HL-60 (cell line): ENCODE measurements around the gene LAMA1.

Experiments used
- CTCF ChIP-seq: IDR thresholded peaks from one replicate; pipeline ENCODE4 v1.5.1; 2011; ENCODE audit warnings: low read length, control low read depth, inconsistent platforms; ENCODE audit not compliant: insufficient read depth
- GABPA ChIP-seq: IDR thresholded peaks from 2 replicates; pipeline ENCODE4 v1.6.1; 2012; ENCODE audit warnings: low read depth
- POLR2AphosphoS5 ChIP-seq: IDR thresholded peaks from 2 replicates; pipeline ENCODE4 v1.6.1; 2012; ENCODE audit warnings: low read depth
- REST ChIP-seq: IDR thresholded peaks from 2 replicates; pipeline ENCODE4 v1.6.1; 2012; ENCODE audit warnings: low read depth; ENCODE audit not compliant: insufficient replicate concordance
- SPI1 ChIP-seq: IDR thresholded peaks from 2 replicates; pipeline ENCODE4 v1.6.1; 2012; ENCODE audit warnings: low read depth, mild to moderate bottlenecking, borderline replicate concordance

DNA sequence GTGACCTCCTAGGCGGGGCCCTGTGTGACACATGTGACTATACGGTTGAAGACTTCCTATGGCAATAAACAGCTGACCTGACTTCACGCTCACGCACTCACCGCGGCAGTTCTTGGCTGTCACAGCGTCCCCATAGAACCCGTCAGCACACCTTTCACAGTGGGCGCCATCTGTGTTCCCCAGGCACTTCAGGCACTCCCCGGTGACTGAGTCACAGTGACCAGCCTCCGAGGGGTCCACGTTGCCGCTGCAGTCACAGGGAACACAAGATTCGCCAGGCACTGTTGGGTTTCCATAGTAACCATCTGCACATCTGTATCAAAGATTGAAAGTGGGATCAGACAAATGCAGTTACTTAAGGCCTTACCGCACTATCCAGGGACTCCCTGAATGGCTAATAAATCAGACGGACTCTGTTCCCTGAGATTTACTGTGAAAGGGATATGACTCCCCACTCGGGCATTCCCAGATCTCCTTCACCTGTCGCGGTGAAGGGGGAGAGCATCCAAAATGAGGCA lies 94.5 kb downstream of the LAMA1 start:
- TF ChIP-seq POLR2AphosphoS5 (no peak), SPI1 (no peak), CTCF (no peak), GABPA (no peak), REST (no peak)
